Endodermal cell (in vitro differentiated cells): ENCODE results near the gene RIPOR2. TPM values are rescaled to one million over a fixed set of nuclear protein-coding genes. Genes with fewer than 3 reads are reported as not detected.

Source experiments
- DNase-seq: peaks from one replicate; pipeline ENCODE4 v3.0.0-alpha.2; 2017
- H3K27ac ChIP-seq: 2 replicates; pipeline ENCODE4 v1.5.1; 2013; ENCODE audit warnings: mild to moderate bottlenecking, low read depth, low read length, moderate library complexity
- H3K27me3 ChIP-seq: 2 replicates; pipeline ENCODE4 v1.6.1; 2013; ENCODE audit warnings: mild to moderate bottlenecking, low read length, moderate library complexity; ENCODE audit not compliant: insufficient read depth, control insufficient read depth, poor library complexity, severe bottlenecking
- H3K36me3 ChIP-seq: 2 replicates; pipeline ENCODE4 v1.7.0; 2013; ENCODE audit warnings: mild to moderate bottlenecking, low read length, moderate library complexity; ENCODE audit not compliant: control insufficient read depth, insufficient read depth
- H3K4me1 ChIP-seq: one replicate; pipeline ENCODE4 v1.7.0; 2013; ENCODE audit warnings: low read length; ENCODE audit not compliant: control insufficient read depth, insufficient read depth
- H3K4me3 ChIP-seq: 2 replicates; pipeline ENCODE4 v1.5.1; 2013; ENCODE audit warnings: mild to moderate bottlenecking, low read length, moderate library complexity
- H3K9ac ChIP-seq: 2 replicates; pipeline ENCODE4 v1.6.1; 2013; ENCODE audit warnings: mild to moderate bottlenecking, low read length, moderate library complexity; ENCODE audit not compliant: poor library complexity, severe bottlenecking; ENCODE audit errors: extremely low read depth
- H3K9me3 ChIP-seq: 2 replicates; pipeline ENCODE4 v1.6.1; 2013; ENCODE audit warnings: mild to moderate bottlenecking, low read length, moderate library complexity; ENCODE audit not compliant: control insufficient read depth
- H3K27ac Mint-ChIP-seq: 2 replicates; pipeline ENCODE4 v1.8.0; 2020; ENCODE audit warnings: mixed read lengths
- H3K27me3 Mint-ChIP-seq: 2 replicates; pipeline ENCODE4 v1.8.0; 2021; ENCODE audit warnings: mild to moderate bottlenecking, mixed read lengths; ENCODE audit not compliant: insufficient read depth
- H3K36me3 Mint-ChIP-seq: 2 replicates; pipeline ENCODE4 v1.8.0; 2020; ENCODE audit warnings: low read depth, mixed read lengths
- H3K4me1 Mint-ChIP-seq: 2 replicates; pipeline ENCODE4 v1.8.0; 2020; ENCODE audit warnings: mixed read lengths
- H3K4me3 Mint-ChIP-seq: 2 replicates; pipeline ENCODE4 v1.8.0; 2020; ENCODE audit warnings: mild to moderate bottlenecking, moderate library complexity, mixed read lengths
- H3K9me3 Mint-ChIP-seq: 2 replicates; pipeline ENCODE4 v1.8.0; 2020; ENCODE audit warnings: mild to moderate bottlenecking, mixed read lengths
- WGBS, 2 experiments: methylation state at CpG; one replicate each; pipeline versions ENCODE4 v1.1.5 to v1.1.7; 2013; ENCODE audit warnings: missing lambda C conversion rate in 2 of 2, mixed read lengths in 1 of 2; ENCODE audit not compliant: insufficient coverage in 1 of 2, insufficient read length in 1 of 2; 5-methylcytosine and 5-hydroxymethylcytosine counted together
- total RNA-seq, 2 donors: library from RNA; stranded (reverse); fragmentation: NEBNext Ultra II Directional in 1 of 2; extraction: Animal tissue kit (Norgen Biotek cat#: 25700) in 1 of 2; gene quantifications; 2 replicates in 1 of 2; 3 replicates in 1 of 2; pipeline ENCODE4 v1.2.1, GENCODE V29; 2021
- TF ChIP-seq, protein P1 (sequence below): fragments of 200-600 bp; sonication (generic); conservative IDR thresholded peaks from 2 replicates; pipeline ENCODE4 v1.5.0; 2021; ENCODE audit warnings: antibody characterized with exemption, mild to moderate bottlenecking

Gene RIPOR2
- total RNA-seq, 2 donors from 2014 or later = 9.3 to 10.4 TPM

DNA sequence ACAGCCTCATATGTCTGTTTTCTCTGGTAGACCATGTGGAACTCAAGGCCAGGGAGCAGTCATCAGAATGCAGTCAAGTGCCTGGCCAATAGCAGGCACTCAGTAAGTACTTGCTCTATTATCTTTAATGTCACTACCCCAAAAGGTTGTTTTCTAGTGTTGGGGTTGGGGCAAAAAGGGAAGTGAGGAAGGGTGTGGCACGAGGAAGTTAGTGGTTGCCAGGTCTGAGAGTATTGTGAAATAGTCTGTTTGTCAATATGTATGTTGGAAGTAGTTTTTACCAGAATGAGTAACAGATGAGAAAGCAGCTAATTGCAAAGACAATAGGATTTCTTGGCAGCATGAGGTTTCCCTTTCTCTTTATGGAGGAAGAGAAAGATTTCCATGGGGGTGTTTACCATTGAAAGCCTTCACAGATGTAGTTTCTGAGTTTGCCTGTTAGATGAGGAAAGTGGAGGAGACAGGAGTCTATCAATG lies 77.5 kb downstream of the RIPOR2 start:
- TF ChIP-seq, protein P1, sequence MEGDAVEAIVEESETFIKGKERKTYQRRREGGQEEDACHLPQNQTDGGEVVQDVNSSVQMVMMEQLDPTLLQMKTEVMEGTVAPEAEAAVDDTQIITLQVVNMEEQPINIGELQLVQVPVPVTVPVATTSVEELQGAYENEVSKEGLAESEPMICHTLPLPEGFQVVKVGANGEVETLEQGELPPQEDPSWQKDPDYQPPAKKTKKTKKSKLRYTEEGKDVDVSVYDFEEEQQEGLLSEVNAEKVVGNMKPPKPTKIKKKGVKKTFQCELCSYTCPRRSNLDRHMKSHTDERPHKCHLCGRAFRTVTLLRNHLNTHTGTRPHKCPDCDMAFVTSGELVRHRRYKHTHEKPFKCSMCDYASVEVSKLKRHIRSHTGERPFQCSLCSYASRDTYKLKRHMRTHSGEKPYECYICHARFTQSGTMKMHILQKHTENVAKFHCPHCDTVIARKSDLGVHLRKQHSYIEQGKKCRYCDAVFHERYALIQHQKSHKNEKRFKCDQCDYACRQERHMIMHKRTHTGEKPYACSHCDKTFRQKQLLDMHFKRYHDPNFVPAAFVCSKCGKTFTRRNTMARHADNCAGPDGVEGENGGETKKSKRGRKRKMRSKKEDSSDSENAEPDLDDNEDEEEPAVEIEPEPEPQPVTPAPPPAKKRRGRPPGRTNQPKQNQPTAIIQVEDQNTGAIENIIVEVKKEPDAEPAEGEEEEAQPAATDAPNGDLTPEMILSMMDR = no peak
- Histone ChIP-seq H3K9me3 (no peaks in the 10 kb centered on the region), H3K9ac (no peak overlapping the region), H3K4me3 (no peak overlapping the region), H3K27me3 (no peaks in the 10 kb centered on the region), H3K36me3 (no peaks in the 10 kb centered on the region), H3K27ac (no peak overlapping the region), H3K4me1 (no peaks in the 10 kb centered on the region)
- DNase-seq = no peak
- Mint-ChIP-seq H3K4me1 (peaks cover 15% of the 10 kb centered on the region), H3K9me3 (no peaks in the 10 kb centered on the region), H3K36me3 (peaks cover 4% of the 10 kb centered on the region), H3K4me3 (no peak overlapping the region), H3K27ac (no peak overlapping the region), H3K27me3 (no peaks in the 10 kb centered on the region)
- 91 to 100% methylated on average over 1 of the region's 1 CpG for WGBS, 2 experiments

- peaks cover 15% of the 10 kb centered on the region for H3K4me1 Mint-ChIP-seq
- no peak overlapping the region for H3K27ac Mint-ChIP-seq
Measured at GRCh38 chr6:24856901-24857670, 78.7 kb downstream of the RIPOR2 start.

GRCh38 chr6:24856246-24856599 lies 79.5 kb downstream of the RIPOR2 start:
- 76 to 93% methylated on average over 5 of the region's 5 CpGs for WGBS, 2 experiments
- Histone ChIP-seq H3K4me3 (no peak overlapping the region), H3K9me3 (no peaks in the 10 kb centered on the region), H3K9ac (no peak overlapping the region), H3K4me1 (no peaks in the 10 kb centered on the region), H3K27me3 (no peaks in the 10 kb centered on the region), H3K36me3 (no peaks in the 10 kb centered on the region), H3K27ac (no peak overlapping the region)
- Mint-ChIP-seq H3K36me3 (peaks cover 10% of the 10 kb centered on the region), H3K9me3 (no peaks in the 10 kb centered on the region), H3K4me1 (peaks cover 15% of the 10 kb centered on the region), H3K27ac (no peak overlapping the region), H3K4me3 (no peak overlapping the region), H3K27me3 (peaks cover 2% of the 10 kb centered on the region)
- TF ChIP-seq, protein P1 = no peak
- DNase-seq = no peak

More at GRCh38 chr6:24856901-24857670, 78.7 kb downstream of the RIPOR2 start:
- WGBS, 2 experiments = 89 to 95% methylated on average over 6 to 7 of the region's 7 CpGs
- no peaks in the 10 kb centered on the region for H3K4me1 ChIP-seq
- no peaks in the 10 kb centered on the region for H3K36me3 ChIP-seq
- TF ChIP-seq, protein P1 = no peak
- no peak overlapping the region for H3K27ac ChIP-seq
- Mint-ChIP-seq H3K36me3 (peaks cover 7% of the 10 kb centered on the region), H3K4me3 (no peak overlapping the region), H3K9me3 (no peaks in the 10 kb centered on the region), H3K27me3 (no peaks in the 10 kb centered on the region)
- no peak overlapping the region for H3K4me3 ChIP-seq
- no peak overlapping the region for H3K9ac ChIP-seq
- H3K9me3 ChIP-seq = no peaks in the 10 kb centered on the region
- DNase-seq = no peak
- H3K27me3 ChIP-seq = no peaks in the 10 kb centered on the region
